Fibroblast of villous mesenchyme (primary cell): ENCODE measurements around the gene PLEKHG4B. TPM values are rescaled to one million over a fixed set of nuclear protein-coding genes. Genes with fewer than 3 reads are reported as not detected.

Source experiments
- DNase-seq: peaks from one replicate; pipeline ENCODE4 v3.0.0-alpha.2; 2010; ENCODE audit warnings: low read depth
- H3K4me3 ChIP-seq: 2 replicates; pipeline ENCODE4 v1.5.1; 2011; ENCODE audit warnings: low read depth, mild to moderate bottlenecking, low read length
- total RNA-seq: library from RNA; depleted of rRNA; stranded (reverse); fragments of >200 nt; gene quantifications from 2 replicates; pipeline ENCODE4 v1.2.3, GENCODE V29; 2012
- TF ChIP-seq, protein P1 (sequence below): IDR thresholded peaks from 2 replicates; pipeline ENCODE4 v1.5.1; 2012; ENCODE audit warnings: low read depth, mild to moderate bottlenecking, low read length; ENCODE audit not compliant: insufficient read depth

The PLEKHG4B gene
- total RNA-seq, 1 donor, result under 0.01 TPM

- TF ChIP-seq, protein P1, sequence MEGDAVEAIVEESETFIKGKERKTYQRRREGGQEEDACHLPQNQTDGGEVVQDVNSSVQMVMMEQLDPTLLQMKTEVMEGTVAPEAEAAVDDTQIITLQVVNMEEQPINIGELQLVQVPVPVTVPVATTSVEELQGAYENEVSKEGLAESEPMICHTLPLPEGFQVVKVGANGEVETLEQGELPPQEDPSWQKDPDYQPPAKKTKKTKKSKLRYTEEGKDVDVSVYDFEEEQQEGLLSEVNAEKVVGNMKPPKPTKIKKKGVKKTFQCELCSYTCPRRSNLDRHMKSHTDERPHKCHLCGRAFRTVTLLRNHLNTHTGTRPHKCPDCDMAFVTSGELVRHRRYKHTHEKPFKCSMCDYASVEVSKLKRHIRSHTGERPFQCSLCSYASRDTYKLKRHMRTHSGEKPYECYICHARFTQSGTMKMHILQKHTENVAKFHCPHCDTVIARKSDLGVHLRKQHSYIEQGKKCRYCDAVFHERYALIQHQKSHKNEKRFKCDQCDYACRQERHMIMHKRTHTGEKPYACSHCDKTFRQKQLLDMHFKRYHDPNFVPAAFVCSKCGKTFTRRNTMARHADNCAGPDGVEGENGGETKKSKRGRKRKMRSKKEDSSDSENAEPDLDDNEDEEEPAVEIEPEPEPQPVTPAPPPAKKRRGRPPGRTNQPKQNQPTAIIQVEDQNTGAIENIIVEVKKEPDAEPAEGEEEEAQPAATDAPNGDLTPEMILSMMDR, result no peak
- no peak overlapping the region for H3K4me3 ChIP-seq
- DNase-seq, result no peak
Measured at GRCh38 chr5:73768-74502, 18.0 kb upstream of the PLEKHG4B start.

DNA sequence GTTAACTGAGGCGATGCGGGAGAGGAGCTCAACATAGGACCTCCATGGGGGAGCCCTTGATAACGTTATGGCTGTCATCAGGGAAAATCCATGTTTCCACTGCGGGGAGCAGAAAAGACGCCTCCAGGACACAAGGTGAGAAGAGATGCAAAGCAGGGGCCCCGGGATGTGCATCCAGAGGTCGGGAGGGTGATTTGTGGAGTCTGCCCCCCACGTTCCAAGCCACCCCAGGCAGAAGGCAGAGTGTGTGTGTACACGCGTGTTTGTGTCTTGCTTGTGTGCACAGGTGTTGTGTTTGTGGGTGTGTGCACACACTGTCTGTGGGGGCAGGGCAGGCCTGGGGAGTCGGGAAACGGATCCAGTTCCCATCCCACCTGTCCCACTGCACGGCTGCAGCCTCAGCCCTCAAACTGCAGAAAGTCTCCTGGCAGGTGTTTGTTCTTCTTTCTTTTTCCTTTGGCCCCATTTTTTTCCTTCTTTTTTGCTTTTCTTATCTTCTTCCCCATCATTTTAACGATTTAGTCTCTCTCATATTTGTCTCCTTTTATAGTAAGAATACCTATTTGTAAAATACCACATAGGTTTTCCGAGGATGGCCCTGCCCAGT, 17.4 kb upstream of the PLEKHG4B start:
- DNase-seq, result no peak
- H3K4me3 ChIP-seq, result no peak overlapping the region
- TF ChIP-seq, protein P1, result no peak

- DNase-seq, result no peak
- H3K4me3 ChIP-seq, result no peak overlapping the region
- TF ChIP-seq, protein P1, result no peak
Measured at GRCh38 chr5:75331-76320, 16.3 kb upstream of the PLEKHG4B start.

GRCh38 chr5:76358-77169, 15.4 kb upstream of the PLEKHG4B start:
- H3K4me3 ChIP-seq, result no peak overlapping the region
- no peak for DNase-seq
- TF ChIP-seq, protein P1, result no peak

DNA sequence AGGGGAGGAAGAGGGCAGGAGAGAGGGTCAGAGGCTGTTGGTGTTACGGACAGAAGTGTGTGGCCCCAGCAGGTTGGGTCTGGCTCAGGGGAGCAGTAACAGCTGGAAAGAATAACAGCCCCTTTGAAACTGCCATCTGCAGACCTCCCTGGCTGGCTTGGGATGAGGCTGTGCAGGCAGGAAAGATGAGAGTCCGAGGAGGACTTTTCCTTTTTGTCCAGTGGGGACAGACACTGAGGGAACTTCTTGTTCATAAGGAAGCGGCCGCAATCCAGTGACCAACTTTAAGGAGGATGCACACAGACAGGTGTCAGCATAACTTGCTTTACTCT, 14.8 kb upstream of the PLEKHG4B start:
- no peak for DNase-seq
- TF ChIP-seq, protein P1, result no peak
- no peak overlapping the region for H3K4me3 ChIP-seq

GRCh38 chr5:77546-77945, 14.4 kb upstream of the PLEKHG4B start:
- DNase-seq, result no peak
- no peak overlapping the region for H3K4me3 ChIP-seq
- TF ChIP-seq, protein P1, result no peak
